ENCODE data around the gene TGFBI. TPM values are rescaled to one million over a fixed set of nuclear protein-coding genes. Genes with fewer than 3 reads are reported as not detected.

The TGFBI gene
- total and polyA plus RNA-seq, 5 donors from 2014 or later, result 1.5 to 3.7 (median 2.3) TPM

DNA sequence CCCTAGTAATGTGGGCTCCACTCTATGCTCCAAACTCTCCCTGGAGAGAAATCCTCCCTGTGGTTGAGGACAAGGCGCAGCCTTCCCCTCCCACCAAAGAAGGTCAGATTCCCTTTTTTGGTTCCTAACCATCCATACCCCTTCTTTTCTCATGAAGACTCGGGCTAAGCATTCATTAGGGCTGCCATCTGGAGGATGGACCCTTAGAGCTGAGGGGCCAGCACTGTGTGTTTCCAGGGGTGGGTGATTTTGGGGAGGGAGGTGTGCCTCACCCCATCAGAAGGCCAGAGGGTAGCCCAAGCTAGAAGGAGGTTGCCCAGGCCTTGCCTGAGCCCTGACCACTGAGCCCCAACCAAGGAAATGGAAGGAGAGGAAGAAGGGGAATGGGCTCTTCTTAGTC lies 36.8 kb downstream of the TGFBI start:
- Histone ChIP-seq H3K27me3 (ENCODE audit: control insufficient read depth, insufficient read depth, low read length) (no peaks in the 10 kb centered on the region), H3K27ac (ENCODE audit: insufficient read depth, low read length, poor library complexity, severe bottlenecking) (no peak overlapping the region), H3K4me1 (ENCODE audit: control insufficient read depth, insufficient read depth, low read length, poor library complexity, severe bottlenecking) (no peaks in the 10 kb centered on the region), H3K4me3 (ENCODE audit: low read depth, low read length) (no peak overlapping the region), H3K36me3 (ENCODE audit: control insufficient read depth, insufficient read depth, low read length) (no peaks in the 10 kb centered on the region), H3K9me3 (ENCODE audit: control insufficient read depth in 2 of 2, low read length in 2 of 2) (no peaks in the 10 kb centered on the region)
- DNase-seq, result no peak
- no peaks in the 10 kb centered on the region for H3K4me1 Mint-ChIP-seq
- H3K36me3 Mint-ChIP-seq, result no peaks in the 10 kb centered on the region
- no peak overlapping the region for H3K27ac Mint-ChIP-seq
- H3K27me3 Mint-ChIP-seq, result peaks cover 5% of the 10 kb centered on the region
- peaks cover 0 to 3% (median 0%) of the 10 kb centered on the region in 7 donors for H3K9me3 Mint-ChIP-seq
- no peak overlapping the region for H3K4me3 Mint-ChIP-seq
- no peak for ATAC-seq (ENCODE audit: low read depth in 2 of 2)

DNA sequence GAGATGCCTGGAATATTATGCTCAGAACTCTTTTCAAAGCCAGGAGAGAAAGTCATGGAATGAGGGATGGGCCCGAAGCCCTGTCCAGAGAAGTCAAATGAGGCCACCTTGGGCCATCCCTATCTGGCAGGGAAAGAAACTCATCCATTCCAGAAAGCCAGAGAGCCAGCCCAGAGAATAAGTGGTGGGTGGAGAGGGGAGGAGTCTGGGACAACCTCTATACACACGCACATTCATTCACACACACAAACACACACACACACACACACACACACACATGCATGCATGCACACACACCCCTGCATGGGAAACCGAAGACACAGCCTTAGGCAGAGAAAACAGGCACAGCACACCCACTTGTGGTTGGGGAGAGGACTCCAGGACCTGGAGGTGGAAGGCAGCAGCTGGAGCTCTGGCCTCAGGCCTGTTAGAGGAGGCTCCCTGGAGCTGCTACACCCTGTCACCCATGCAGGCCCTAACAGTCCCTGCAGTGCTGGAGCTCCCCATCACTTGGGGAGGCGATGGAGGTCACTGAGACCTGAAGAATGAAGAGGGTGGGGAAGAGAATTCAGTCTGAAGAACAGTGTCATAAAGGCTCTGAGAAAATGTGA lies 38.0 kb downstream of the TGFBI start:
- no peak overlapping the region for H3K27ac Mint-ChIP-seq
- ATAC-seq (ENCODE audit: low read depth in 2 of 2) (no peak), DNase-seq (no peak)
- Histone ChIP-seq H3K4me1 (ENCODE audit: control insufficient read depth, insufficient read depth, low read length, poor library complexity, severe bottlenecking) (no peaks in the 10 kb centered on the region), H3K27me3 (ENCODE audit: control insufficient read depth, insufficient read depth, low read length) (no peaks in the 10 kb centered on the region), H3K36me3 (ENCODE audit: control insufficient read depth, insufficient read depth, low read length) (no peaks in the 10 kb centered on the region), H3K27ac (ENCODE audit: insufficient read depth, low read length, poor library complexity, severe bottlenecking) (no peak overlapping the region), H3K4me3 (ENCODE audit: low read depth, low read length) (no peak overlapping the region), H3K9me3 (ENCODE audit: control insufficient read depth in 2 of 2, low read length in 2 of 2) (no peaks in the 10 kb centered on the region)
- H3K36me3 Mint-ChIP-seq, result no peaks in the 10 kb centered on the region
- peaks cover 5% of the 10 kb centered on the region for H3K27me3 Mint-ChIP-seq
- peaks cover 0 to 3% (median 0%) of the 10 kb centered on the region in 7 donors for H3K9me3 Mint-ChIP-seq
- no peak overlapping the region for H3K4me3 Mint-ChIP-seq
- H3K4me1 Mint-ChIP-seq, result no peaks in the 10 kb centered on the region

DNA sequence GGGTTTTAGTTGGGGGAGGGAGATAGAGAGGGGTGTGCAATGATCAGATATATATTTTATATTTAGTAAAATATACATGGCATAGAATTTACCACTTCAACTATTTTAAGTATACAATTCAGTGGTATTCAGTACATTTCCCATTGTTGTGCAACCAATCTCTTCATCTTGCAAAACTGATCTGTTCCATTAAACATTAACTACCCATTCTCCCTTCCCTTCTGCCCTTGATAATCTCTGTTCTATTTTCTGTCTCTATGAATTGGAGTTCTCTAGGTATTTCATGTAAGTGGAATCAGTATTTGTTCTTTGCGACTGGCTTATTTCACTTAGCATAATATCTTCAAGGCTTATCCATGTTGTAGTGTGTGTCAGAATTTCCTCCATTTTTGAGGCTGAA lies 38.6 kb downstream of the TGFBI start:
- Histone ChIP-seq H3K27ac (ENCODE audit: insufficient read depth, low read length, poor library complexity, severe bottlenecking) (no peak overlapping the region), H3K27me3 (ENCODE audit: control insufficient read depth, insufficient read depth, low read length) (no peaks in the 10 kb centered on the region), H3K36me3 (ENCODE audit: control insufficient read depth, insufficient read depth, low read length) (no peaks in the 10 kb centered on the region), H3K4me3 (ENCODE audit: low read depth, low read length) (no peak overlapping the region), H3K4me1 (ENCODE audit: control insufficient read depth, insufficient read depth, low read length, poor library complexity, severe bottlenecking) (no peaks in the 10 kb centered on the region), H3K9me3 (ENCODE audit: control insufficient read depth in 2 of 2, low read length in 2 of 2) (no peaks in the 10 kb centered on the region)
- H3K4me1 Mint-ChIP-seq, result no peaks in the 10 kb centered on the region
- no peak overlapping the region for H3K27ac Mint-ChIP-seq
- DNase-seq (no peak), ATAC-seq (ENCODE audit: low read depth in 2 of 2) (no peak)
- peaks cover 5% of the 10 kb centered on the region for H3K27me3 Mint-ChIP-seq
- no peak overlapping the region for H3K4me3 Mint-ChIP-seq
- H3K36me3 Mint-ChIP-seq, result no peaks in the 10 kb centered on the region
- H3K9me3 Mint-ChIP-seq, result peaks cover 0 to 3% (median 0%) of the 10 kb centered on the region in 7 donors

GRCh38 chr5:136070486-136071285 lies 41.9 kb downstream of the TGFBI start:
- Mint-ChIP-seq H3K9me3 (peaks cover 0 to 3% (median 0%) of the 10 kb centered on the region in 7 donors), H3K4me1 (no peaks in the 10 kb centered on the region), H3K27ac (no peak overlapping the region), H3K4me3 (no peak overlapping the region), H3K36me3 (no peaks in the 10 kb centered on the region), H3K27me3 (peaks cover 5% of the 10 kb centered on the region)
- Histone ChIP-seq H3K4me1 (ENCODE audit: control insufficient read depth, insufficient read depth, low read length, poor library complexity, severe bottlenecking) (no peaks in the 10 kb centered on the region), H3K4me3 (ENCODE audit: low read depth, low read length) (no peak overlapping the region), H3K36me3 (ENCODE audit: control insufficient read depth, insufficient read depth, low read length) (no peaks in the 10 kb centered on the region), H3K27me3 (ENCODE audit: control insufficient read depth, insufficient read depth, low read length) (no peaks in the 10 kb centered on the region), H3K9me3 (ENCODE audit: control insufficient read depth in 2 of 2, low read length in 2 of 2) (no peaks in the 10 kb centered on the region), H3K27ac (ENCODE audit: insufficient read depth, low read length, poor library complexity, severe bottlenecking) (no peak overlapping the region)
- DNase-seq, result no peak
- no peak for ATAC-seq (ENCODE audit: low read depth in 2 of 2)

GRCh38 chr5:136073714-136074529 lies 45.1 kb downstream of the TGFBI start:
- H3K4me1 Mint-ChIP-seq, result no peaks in the 10 kb centered on the region
- Histone ChIP-seq H3K36me3 (ENCODE audit: control insufficient read depth, insufficient read depth, low read length) (no peaks in the 10 kb centered on the region), H3K4me1 (ENCODE audit: control insufficient read depth, insufficient read depth, low read length, poor library complexity, severe bottlenecking) (no peaks in the 10 kb centered on the region), H3K4me3 (ENCODE audit: low read depth, low read length) (no peak overlapping the region), H3K27me3 (ENCODE audit: control insufficient read depth, insufficient read depth, low read length) (peaks cover 10% of the 10 kb centered on the region), H3K9me3 (ENCODE audit: control insufficient read depth in 2 of 2, low read length in 2 of 2) (no peaks in the 10 kb centered on the region), H3K27ac (ENCODE audit: insufficient read depth, low read length, poor library complexity, severe bottlenecking) (no peak overlapping the region)
- ATAC-seq (ENCODE audit: low read depth in 2 of 2), result no peak
- peaks cover 18% of the 10 kb centered on the region for H3K27me3 Mint-ChIP-seq
- peaks cover 0 to 3% (median 0%) of the 10 kb centered on the region in 7 donors for H3K9me3 Mint-ChIP-seq
- H3K4me3 Mint-ChIP-seq, result no peak overlapping the region
- no peaks in the 10 kb centered on the region for H3K36me3 Mint-ChIP-seq
- DNase-seq, result no peak
- no peak overlapping the region for H3K27ac Mint-ChIP-seq

- H3K27me3 ChIP-seq (ENCODE audit: control insufficient read depth, insufficient read depth, low read length), result peaks cover 16% of the 10 kb centered on the region
- no peaks in the 10 kb centered on the region for H3K36me3 ChIP-seq (ENCODE audit: control insufficient read depth, insufficient read depth, low read length)
- Mint-ChIP-seq H3K4me1 (peaks cover 0 to 8% (median 3%) of the 10 kb centered on the region in 4 donors), H3K9me3 (peaks cover 0 to 2% (median 0%) of the 10 kb centered on the region in 7 donors), H3K36me3 (no peaks in the 10 kb centered on the region), H3K27ac (no peak overlapping the region), H3K27me3 (peaks cover 30% of the 10 kb centered on the region), H3K4me3 (no peak overlapping the region)
- H3K4me1 ChIP-seq (ENCODE audit: control insufficient read depth, insufficient read depth, low read length, poor library complexity, severe bottlenecking), result peaks cover 5% of the 10 kb centered on the region
- no peak overlapping the region for H3K4me3 ChIP-seq (ENCODE audit: low read depth, low read length)
- DNase-seq, result no peak
- ATAC-seq (ENCODE audit: low read depth in 2 of 2), result no peak
- H3K9me3 ChIP-seq (ENCODE audit: control insufficient read depth in 2 of 2, low read length in 2 of 2), result no peaks in the 10 kb centered on the region
- H3K27ac ChIP-seq (ENCODE audit: insufficient read depth, low read length, poor library complexity, severe bottlenecking), result no peak overlapping the region
Measured at GRCh38 chr5:136075466-136075891, 46.7 kb downstream of the TGFBI start.

- peaks cover 0 to 2% (median 0%) of the 10 kb centered on the region in 7 donors for H3K9me3 Mint-ChIP-seq
- H3K36me3 ChIP-seq (ENCODE audit: control insufficient read depth, insufficient read depth, low read length), result no peaks in the 10 kb centered on the region
- H3K27ac Mint-ChIP-seq, result no peak overlapping the region
- peaks cover 8% of the 10 kb centered on the region for H3K4me1 ChIP-seq (ENCODE audit: control insufficient read depth, insufficient read depth, low read length, poor library complexity, severe bottlenecking)
- no peak overlapping the region for H3K4me3 Mint-ChIP-seq
- peaks cover 16% of the 10 kb centered on the region for H3K27me3 ChIP-seq (ENCODE audit: control insufficient read depth, insufficient read depth, low read length)
- H3K27me3 Mint-ChIP-seq, result peaks cover 36% of the 10 kb centered on the region
- no peak for DNase-seq
- H3K27ac ChIP-seq (ENCODE audit: insufficient read depth, low read length, poor library complexity, severe bottlenecking), result no peak overlapping the region
- H3K4me3 ChIP-seq (ENCODE audit: low read depth, low read length), result no peak overlapping the region
- no peak for ATAC-seq (ENCODE audit: low read depth in 2 of 2)
- no peaks in the 10 kb centered on the region for H3K9me3 ChIP-seq (ENCODE audit: control insufficient read depth in 2 of 2, low read length in 2 of 2)
- peaks cover 0 to 11% (median 3%) of the 10 kb centered on the region in 4 donors for H3K4me1 Mint-ChIP-seq
- no peaks in the 10 kb centered on the region for H3K36me3 Mint-ChIP-seq
Measured at GRCh38 chr5:136076067-136076466, 47.3 kb downstream of the TGFBI start.

Measured in CD4-positive, CD25-positive, alpha-beta regulatory T cell (primary cell).